ENCODE results near the gene KLHDC1.

The KLHDC1 gene

GRCh38 chr14:49796025-49796424 lies 103.1 kb downstream of the KLHDC1 start:
- peaks cover 3% of the 10 kb centered on the region; the same call in 1 of the 2 replicates for H3K36me3 ChIP-seq (ENCODE audit: insufficient read depth)
- no peak overlapping the region for H3K4me2 ChIP-seq
- H3K4me3 ChIP-seq (IDR thresholded peaks at IDR 0.05; ENCODE audit: insufficient read depth, low read depth, low read length): no peak overlapping the region
- no peaks in the 10 kb centered on the region for H3K4me1 ChIP-seq (ENCODE audit: low read depth, poor library complexity, severe bottlenecking)
- no peaks in the 10 kb centered on the region for H4K20me1 ChIP-seq (ENCODE audit: insufficient read depth)
- H3K9ac ChIP-seq: no peak overlapping the region
- H3K27me3 ChIP-seq (ENCODE audit: insufficient read depth, low read depth): no peaks in the 10 kb centered on the region
- no peak overlapping the region for H2AFZ ChIP-seq (ENCODE audit: low read depth)
- no peaks in the 10 kb centered on the region for H3K79me2 ChIP-seq (ENCODE audit: insufficient read depth, low read depth)
- no peak overlapping the region for H3K27ac ChIP-seq
- no peak for TF ChIP-seq CTCF (conservative IDR thresholded peaks at IDR 0.05; ENCODE audit: low read depth, low read length)

All from KMS-11 (cell line).